CD1c-positive myeloid dendritic cell (primary cell): Measurements from ENCODE around the gene SHH.
"Not testable (repeated sequence)": the region's sequence is repeated elsewhere in the genome, so short reads cannot be mapped to it uniquely, and the experiment has no call there.

Experiments
- DNase-seq: peaks from one replicate; pipeline ENCODE4 v3.0.0-alpha.2; 2016; ENCODE audit errors: extremely low spot score

Gene SHH

DNA sequence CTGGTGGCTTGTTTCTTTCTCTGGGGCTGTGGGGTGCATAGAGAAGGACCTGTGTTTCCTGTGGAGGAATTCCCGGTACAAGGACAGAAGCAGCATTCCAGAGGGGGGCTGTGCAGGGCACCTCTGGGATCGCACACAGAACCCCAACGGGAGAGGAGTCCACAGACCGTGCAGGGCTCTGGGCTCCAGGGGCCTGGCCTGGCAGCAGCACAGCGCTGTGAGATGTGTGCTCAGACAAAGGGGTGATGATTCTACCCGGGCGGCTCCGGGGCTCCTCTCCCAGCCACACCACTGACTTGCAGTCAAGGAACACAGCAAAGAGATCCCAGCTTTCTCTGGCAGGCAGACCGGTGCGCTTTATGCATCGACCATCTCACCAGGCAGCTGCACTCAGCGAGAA, 6.9 kb upstream of the SHH start:
- no peak for DNase-seq

DNA sequence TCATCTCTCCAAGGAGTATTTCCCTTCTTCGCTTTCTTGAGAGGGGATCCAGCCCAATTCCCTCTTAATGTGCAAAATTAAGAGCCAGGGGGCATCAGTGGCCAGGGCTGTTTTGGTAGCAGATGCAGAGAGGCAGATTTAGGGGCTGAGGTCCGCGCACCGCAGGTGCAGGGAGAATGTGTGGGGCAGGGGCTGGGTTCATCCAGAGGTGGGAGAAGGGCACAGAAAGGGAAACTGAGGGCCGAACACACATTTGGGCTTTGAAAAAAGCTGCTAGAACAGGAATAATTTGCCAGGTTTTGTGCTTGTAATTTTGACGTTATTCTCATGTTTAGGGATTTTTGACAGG, 6.5 kb upstream of the SHH start:
- no peak for DNase-seq

DNA sequence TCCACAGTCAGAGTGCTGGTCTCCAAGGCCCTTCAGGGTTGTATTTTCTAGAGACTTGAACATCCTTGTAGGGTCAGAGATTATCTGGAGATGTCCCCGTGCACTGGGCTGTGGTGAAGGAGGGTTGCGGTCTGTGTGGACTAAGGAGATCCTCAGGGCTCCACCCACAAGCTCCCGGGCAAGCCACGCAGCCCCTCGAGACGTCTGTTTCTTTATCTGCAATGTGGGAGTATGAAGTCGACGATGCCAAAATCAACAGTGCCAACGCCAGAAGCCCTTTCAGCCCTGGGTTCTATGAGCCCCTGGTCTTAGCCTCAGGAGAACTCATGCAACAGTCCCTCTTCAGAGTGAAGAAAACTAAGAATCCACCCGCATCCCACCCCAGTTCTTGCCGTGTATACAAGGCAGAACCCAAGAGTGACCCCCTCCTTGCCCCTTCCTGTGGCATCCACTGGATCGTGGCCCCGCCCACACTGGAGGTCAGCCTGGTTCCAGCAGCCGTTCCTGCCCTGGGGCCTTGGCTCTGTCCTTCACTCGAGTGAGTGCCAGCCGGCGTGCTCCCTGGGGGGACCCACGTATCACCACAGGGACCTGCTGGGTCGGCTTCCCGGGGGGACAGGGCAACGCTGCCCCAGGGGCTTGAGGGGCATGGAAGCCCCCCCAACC, 6.0 kb upstream of the SHH start:
- no peak for DNase-seq

DNA sequence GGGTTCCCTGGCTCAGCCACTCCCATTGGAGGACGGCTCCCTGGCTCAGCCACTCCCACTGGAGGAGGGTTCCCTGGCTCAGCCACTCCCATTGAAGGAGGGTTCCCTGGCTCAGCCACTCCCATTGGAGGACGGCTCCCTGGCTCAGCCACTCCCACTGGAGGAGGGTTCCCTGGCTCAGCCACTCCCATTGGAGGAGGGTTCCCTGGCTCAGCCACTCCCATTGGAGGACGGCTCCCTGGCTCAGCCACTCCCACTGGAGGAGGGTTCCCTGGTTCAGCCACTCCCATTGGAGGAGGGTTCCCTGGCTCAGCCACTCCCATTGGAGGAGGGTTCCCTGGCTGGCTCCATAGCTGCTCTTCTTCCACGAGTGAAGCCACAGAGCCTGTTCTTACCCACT, 5.3 kb upstream of the SHH start:
- not testable (repeated sequence) for DNase-seq

DNA sequence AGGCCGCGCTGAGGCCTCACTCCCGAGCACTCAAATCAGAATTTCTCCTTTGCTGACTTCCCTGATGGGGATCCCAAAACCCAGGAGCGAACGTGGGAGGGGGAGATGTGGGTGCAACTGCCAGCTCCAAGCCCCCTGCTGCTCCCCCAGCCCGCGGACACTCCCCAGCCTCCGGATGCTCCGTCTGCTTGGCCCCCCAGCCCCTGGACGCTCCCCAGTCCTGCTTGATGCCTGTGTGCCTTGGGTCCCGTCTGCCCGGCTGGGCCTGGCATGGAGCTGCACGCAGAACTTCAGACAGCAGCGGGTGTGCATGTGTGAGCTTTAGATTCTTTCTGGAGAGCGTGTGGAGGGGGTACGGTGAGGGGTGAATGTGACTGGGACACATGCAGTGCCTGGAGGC, 4.7 kb upstream of the SHH start:
- no peak for DNase-seq

DNA sequence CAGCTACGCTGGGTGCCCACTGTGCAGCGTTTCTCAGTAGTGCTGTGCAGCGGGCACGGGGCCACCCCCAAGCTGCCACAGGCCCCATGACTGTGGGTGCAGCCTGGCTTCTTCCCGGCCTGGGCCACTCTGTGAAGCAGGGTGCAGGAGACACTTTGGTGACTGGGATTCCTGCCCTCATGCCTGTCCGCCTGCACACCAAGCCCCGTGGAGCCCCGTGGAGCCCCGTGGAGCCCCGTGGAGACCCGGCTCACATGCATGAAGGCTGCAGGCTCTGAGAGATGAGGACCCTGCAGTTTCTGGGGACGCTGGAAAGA, 3.9 kb upstream of the SHH start:
- DNase-seq, result no peak

DNA sequence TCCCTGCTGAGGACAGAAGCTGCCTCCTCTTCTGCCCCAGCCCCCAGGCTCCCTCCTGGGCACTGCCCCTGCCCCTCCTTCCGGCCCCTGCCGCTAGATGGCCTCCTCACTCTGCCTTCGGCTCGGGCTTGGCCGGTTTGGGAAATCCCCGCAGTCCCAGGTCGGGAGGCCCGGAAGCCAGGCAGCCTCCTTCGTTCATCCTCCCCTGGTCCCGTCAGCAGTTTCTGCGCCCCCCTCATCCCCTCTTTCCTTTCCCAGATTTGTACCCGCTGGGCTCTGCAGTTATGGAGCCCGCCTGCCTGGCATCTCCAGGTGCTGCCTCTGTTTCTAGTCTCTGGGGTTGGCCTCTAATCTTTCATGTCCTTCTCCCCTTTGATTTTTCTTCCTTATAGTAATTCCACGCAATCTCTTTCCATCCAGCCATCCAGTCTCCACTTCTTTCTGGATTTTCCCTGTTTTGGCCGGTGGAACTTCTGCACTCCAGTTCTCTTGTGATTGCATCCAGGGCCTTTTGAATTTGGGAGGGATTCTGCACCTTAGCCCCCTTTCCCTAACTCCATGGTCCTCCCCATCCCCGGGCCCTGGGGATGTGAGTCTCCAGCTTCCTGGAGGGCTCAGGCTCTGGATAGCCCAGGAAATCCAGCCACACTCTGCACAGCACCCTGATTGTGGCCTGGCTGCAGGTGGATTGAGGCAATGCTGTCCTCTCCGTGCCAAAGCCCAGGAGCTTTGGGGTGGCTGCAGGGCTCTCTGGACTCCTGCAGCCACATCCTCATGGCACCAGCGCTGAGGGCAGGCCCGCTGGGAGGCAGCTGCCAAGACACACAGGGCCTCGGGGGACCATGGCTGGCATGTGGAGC, 3.3 kb upstream of the SHH start:
- peak; percentile 41 for DNase-seq

DNA sequence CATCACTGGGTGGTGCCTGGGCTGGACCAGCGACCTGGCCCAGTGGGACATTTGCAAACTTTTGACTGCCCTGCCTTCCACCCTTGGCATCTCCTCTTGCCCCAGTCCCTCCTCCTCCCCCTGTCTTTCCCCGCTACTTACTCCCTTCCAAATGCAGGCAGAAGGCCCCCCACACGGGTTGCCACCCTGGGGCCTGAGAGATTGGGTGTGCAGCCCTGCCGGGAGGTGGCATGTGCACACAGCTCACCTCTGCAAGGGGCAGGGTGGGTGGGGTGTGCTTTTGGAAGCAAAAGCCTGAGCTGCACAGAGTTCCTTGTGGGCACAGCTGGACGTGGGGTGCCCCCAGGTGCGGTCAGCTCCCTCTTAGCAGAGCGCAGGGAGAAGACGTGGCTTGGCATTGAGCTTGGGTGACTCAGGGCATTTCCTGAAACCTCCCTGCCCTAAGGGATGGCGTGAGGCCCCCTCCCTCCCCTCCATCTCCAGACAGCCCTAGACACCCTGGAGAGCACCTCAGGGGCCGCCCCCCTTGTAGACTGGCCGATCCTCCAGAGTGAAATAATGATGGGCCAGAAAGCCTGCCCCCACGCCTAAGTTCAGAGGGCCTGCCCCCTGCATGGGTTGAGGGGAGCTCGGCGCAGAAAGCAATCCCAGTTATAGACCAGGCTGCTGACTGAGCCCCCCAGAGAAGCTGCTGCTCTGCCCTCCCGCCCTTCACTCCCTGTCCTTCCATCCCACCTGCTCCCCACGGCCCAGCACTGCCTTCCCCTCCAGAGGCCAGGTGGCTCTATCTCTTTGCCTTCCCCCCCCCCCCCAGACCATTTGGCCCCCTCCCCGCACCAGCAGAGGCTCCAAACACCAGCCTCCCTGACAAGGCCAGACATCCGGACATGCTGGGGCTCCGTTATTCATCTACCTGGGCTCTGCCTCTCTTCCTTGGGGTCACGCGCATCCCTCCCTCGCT, 2.3 kb upstream of the SHH start:
- no peak for DNase-seq

DNA sequence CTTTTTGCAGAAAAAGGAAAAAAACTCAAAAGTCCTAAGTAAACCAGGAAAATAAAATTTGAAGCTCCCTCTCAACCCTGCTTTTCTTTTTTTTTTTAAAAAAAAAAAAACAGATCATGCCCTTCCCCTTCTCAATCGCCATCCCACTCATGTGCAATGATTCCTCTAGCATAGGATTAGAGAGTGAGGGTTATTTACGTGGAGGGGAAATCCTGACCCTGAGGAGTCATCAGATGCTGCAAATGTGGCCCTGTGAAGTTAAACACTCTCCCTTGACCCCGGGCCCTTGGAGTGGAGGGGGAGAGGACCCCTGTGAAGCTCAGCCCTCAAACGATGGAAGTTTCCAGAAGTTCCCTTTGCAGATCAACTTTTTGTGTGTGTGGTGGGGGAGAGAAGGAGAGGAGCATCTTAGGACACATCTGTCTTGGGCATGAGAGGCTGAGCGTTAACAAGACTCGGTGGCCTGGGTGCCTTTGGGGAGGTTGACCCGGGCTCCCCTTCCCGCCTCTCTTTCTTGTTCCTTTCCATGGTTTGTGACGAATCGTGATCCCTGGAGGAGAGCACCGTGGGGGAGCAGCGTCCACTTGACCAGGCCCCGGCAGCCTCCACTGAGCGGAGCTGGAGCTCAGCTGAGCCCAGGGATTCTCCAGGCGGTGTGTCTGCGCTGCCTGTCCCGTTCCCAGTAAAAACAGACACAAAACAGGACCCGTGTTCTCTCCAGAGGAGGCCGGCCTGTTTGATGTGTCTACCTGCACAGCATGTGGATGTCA, 1.5 kb upstream of the SHH start:
- DNase-seq, result no peak

DNA sequence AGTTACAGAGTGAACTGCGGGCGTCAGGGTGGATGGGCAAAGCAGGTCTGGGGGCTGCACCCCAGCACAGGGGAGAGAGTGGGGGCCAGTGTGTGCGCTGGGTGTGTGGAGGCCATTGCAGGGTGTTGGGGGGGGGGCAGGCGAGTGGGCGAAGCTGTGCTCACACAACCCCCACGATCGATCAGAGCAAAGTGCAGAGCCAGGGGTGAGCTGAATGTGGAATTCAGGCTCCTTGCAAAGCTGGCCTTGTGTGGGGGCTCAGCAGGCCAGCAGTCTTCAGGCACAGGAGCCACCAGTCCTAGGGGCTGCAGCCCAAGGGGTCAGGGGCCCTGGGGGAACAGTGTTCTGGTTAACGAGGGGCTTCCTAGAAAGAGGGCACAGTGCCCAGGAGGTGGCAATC, 862 bp upstream of the SHH start:
- DNase-seq, result no peak

DNA sequence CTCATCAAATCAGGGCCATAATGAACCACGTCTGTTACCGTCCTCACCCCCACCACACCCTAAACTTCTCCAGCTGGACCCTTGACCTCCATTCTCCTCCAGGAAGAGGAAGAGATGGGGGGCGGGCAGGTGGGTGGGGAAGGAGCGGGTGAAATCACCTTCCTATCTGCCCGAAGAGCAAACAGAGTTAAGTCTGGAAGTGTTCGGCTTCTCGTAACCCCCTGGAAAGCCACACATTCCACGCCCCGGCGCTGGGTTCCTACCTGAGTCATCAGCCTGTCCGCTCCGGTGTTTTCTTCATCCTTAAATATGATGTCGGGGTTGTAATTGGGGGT, 736 bp downstream of the SHH start:
- DNase-seq, result no peak

DNA sequence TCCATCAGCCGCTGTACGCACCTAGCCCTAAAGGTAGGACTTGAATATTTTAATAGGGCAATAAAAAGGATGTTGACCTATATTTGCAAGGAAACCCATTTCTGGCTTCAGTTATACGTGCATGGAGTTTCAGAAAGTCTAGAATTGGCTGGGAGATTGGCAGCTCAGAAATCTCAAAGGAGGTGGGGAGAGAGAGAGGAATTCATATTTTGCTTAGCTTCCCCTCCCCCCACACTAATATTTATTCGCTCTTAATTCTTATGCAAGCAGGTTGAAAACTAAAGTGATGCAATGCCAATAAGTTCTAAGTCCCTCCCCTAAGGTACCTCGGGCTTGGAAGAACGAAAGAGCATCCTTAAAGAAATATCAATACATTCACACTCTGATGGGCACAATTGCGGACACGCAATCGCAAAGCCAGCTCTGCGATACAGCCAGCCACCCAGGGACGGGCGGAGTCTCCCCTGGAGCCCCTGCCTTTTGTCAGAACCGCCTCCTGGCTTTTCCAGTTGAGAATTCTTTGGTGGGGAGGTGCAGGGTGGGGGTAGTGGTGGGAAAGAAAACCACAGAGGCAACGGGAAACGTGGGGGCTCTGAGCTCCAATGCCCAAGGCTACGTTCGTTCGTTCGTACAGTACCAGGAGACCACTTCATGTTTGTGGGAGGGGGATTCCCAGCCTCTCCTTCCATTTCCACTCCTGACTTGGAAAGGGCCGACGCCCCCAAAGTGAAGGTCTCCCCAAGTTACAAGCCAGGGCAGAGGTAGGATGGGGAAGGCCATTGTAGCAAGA, 1.3 kb downstream of the SHH start:
- DNase-seq, result no peak

DNA sequence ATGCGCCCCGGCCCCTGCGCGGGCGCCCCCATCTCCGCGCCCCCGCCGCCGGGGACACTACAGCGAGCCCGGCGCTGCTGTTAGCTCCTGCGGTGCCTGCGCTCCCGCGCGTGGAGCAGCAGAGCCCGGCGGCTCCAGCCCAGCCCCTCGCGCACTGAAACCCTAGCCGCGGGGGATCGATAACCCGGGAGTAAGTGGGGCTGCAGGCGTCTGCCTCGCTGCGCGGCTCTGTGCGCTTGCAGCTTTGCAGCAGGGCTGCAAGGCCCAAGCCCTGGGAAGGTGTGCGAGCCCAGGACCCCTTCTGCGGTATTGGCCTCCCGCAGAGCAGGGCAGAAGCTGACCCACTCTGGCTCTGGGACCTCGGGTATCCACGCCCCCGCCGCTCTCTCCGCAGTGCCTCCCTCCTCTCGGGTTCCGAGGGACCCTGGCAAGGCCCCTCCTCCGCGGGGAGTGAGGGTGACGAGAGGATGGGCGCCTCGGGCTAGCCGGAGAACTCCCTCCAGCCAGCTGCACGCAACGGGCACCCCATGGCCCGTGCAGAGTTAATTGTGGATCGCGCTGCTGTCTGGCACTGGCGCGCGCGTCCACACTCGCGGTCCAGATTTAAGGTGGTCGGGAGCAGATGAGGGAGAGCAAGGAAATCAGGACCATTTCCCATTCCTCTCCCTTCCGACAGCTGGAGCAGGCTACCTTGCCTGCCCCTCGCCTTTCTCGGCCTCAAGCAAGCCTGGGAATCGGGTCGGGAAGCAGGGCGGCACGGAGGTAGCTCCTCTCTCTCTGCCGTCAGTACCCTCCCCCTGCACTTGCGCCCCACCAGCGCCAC, 2.1 kb downstream of the SHH start:
- no peak for DNase-seq

DNA sequence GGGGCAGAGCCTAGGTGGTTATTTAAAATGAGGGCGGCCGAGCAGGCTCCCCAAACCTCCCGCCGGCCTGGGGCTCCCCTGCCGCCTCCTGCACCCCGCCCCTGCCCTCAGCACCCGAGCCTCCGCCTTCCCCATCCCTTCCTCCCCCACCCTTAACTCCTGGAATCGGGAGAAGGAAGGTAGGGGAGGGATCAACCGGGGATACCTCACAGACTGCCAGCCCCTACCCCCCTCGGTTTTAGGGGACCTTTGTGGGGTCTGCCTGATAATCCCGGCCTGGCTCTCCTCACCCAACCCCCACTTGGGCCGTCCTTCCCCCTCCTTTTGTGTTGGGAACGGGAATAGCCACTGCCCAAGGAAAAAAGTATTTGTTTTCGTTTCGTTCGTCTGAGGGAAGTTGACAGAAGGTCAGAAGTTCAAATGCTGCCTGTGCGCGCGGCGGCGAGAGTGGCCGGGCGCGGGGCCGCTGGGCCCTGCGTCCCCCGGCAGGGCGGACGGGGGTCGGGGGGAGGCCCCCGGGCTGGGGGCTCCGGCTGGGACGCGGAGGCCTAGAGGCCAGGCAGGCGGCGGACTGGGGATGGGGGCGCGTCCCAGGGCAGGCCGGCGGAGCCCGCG, 2.8 kb downstream of the SHH start:
- no peak for DNase-seq

DNA sequence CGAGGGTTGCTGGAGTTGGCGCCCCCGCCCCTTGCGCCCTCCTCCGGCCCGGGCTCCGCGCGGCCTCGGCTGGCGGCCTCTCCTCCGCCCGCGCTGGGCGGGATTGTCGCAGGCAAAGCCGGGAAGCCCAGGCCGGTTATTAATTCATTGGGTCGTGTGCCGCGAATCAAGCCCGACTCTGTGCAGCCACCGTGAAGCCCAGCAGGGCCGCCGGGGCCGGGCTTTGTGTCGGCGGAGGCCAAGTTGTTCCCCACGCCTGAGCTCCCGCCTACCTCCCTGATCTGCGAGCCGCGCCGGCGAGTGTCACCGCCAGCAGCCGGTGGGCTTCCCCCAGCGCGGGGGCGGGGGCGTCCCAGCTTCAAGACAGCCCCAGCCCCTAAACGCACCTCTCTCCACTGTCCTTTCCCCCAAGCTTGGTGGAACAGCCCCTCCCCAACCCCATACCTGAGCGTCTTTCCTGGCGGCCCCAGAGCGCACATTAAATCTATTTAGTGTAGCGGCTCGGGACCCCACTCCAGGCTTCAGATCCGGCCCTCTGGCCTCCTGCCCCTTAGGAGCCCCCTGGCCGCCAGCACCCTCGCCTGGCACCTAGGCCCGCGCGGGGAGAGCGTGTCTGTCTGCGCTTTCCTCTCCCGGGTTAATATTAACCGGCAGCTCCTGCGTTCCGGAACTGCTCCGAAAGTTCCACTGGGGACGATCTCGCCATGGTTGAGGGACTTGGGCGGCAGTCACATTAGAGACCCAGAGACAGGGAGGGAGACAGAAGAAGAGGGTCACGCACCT, 3.5 kb downstream of the SHH start:
- DNase-seq, result no peak

DNA sequence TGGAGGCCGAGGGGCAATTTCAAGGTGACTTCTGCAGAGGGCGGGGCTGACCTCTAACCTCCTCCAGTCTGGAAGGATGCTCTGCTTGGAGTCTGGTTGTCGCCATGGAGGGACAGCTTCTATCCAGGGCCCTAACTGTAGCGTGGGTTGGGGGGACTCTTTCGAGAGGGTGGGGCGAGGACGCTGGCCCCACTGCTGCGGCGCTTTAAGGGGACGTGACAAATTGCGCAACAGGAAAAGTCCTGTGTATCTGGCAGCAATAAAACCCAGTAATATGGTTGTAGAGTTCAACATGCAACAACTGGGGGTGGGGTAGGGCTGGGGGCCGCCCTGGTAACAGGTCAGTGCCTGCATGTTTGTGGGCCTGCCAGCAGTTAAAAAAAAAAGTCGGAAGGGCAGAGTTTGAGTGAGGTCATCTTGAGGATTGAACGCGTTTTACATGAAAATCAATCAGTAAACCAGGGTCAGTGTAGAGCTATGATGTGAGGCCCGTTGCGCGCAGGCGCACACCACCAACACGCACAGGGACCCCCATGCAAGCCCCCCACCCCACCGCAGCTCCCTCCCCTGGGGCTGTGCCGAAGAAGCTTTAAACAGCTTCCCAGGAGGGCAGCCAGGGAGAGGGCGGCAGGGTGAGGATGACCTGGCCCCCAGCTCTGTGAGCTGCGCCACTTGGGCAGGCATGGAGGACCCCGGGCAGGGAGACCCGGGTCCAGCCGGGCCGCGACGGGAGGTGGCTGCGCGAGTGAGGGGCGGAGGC, 4.3 kb downstream of the SHH start:
- no peak for DNase-seq

DNA sequence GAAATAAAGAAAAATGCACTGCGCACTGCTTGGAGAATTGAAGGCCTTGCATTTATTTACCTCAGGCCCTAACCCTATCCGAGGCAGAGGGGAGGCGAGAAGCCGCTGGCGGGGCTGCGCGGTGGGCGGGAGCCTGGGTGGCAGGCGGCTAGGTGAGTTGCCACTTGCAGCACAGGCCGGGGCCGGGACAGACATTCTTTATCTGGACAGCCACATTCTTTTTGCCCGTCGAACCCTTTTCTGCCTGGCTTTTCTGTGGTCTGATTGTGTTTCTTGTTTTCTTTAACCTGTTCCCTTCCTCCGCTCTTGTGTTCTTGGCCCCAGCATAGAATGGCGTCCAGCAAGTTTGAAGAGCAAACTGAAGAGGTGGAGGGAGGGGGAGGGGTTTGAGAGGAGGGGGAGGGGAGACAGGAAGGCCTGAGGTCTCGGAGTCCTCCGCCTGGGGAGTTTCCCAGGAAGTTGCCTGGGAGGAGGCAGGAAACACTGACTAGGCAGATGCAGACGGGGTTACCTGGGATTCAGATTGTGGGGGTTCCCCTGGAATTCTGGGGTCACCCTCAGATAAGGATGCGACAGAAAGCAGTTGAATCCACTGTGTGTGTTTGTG, 5.1 kb downstream of the SHH start:
- no peak for DNase-seq
